ENCODE results near the gene ANKRD50. TPM values are rescaled to one million over a fixed set of nuclear protein-coding genes. Genes with fewer than 3 reads are reported as not detected.

ANKRD50 gene
- total RNA-seq, 1 experiment from 2014 or later: 14.3 TPM

DNA sequence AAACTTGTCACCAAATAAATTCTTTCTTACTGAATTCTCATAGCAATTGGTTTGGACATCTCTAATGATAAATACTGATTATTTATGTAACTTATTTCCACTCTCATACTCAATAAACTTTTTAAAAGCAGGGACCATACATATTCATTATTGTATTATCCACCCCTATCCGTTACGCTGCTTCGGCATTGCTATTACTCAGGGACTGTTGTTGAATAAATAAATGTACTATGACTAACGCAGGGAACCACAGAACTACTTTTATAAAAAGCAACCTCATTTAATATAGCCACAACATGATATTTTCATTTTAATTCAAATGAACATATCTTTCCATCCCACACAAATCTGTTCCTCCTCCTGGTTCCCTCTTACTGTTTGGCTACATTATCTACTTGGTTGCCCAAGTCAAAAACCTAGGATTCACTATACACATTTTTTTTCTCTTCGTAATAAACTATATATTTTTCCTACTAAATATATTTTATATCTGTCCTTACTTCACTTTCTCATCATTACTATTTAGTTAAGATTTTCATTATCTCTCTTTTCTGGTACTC lies 14.9 kb upstream of the ANKRD50 start:
- no TSS peak for BruUV-seq (replicated peaks)
- H3K36me3 ChIP-seq (ENCODE audit: control insufficient read depth, insufficient read depth, low read length): no peaks in the 10 kb centered on the region
- intact Hi-C loops (cut with micrococcal nuclease; ENCODE audit: unreplicated experiment): no loop called here
- no peak for ATAC-seq
- H3K4me3 ChIP-seq (ENCODE audit: low read depth in 2 of 2, low read length in 2 of 2): no peak overlapping the region
- ChIA-PET POLR2A (no interaction called here), CTCF (no interaction called here)
- in situ Hi-C loops (cut with HindIII; ENCODE audit: low pct_unique_long_range_greater_than_20kb, low sequenced_read_pairs): no loop called here
- no peaks in the 10 kb centered on the region for H3K4me1 ChIP-seq (ENCODE audit: control insufficient read depth, insufficient read depth, low read length)
- H3K27me3 ChIP-seq (ENCODE audit: control insufficient read depth, insufficient read depth, low read length): no peaks in the 10 kb centered on the region
- no peak overlapping the region for H3K27ac ChIP-seq (ENCODE audit: low read length)
- TF ChIP-seq SIN3A (IDR thresholded peaks at IDR 0.05; ENCODE audit: borderline replicate concordance, insufficient read depth, low read depth, low read length): no peak
- TF ChIP-seq POLR2AphosphoS5 (IDR thresholded peaks at IDR 0.05; ENCODE audit: low read depth, low read length): no peak
- TF ChIP-seq, protein P1, sequence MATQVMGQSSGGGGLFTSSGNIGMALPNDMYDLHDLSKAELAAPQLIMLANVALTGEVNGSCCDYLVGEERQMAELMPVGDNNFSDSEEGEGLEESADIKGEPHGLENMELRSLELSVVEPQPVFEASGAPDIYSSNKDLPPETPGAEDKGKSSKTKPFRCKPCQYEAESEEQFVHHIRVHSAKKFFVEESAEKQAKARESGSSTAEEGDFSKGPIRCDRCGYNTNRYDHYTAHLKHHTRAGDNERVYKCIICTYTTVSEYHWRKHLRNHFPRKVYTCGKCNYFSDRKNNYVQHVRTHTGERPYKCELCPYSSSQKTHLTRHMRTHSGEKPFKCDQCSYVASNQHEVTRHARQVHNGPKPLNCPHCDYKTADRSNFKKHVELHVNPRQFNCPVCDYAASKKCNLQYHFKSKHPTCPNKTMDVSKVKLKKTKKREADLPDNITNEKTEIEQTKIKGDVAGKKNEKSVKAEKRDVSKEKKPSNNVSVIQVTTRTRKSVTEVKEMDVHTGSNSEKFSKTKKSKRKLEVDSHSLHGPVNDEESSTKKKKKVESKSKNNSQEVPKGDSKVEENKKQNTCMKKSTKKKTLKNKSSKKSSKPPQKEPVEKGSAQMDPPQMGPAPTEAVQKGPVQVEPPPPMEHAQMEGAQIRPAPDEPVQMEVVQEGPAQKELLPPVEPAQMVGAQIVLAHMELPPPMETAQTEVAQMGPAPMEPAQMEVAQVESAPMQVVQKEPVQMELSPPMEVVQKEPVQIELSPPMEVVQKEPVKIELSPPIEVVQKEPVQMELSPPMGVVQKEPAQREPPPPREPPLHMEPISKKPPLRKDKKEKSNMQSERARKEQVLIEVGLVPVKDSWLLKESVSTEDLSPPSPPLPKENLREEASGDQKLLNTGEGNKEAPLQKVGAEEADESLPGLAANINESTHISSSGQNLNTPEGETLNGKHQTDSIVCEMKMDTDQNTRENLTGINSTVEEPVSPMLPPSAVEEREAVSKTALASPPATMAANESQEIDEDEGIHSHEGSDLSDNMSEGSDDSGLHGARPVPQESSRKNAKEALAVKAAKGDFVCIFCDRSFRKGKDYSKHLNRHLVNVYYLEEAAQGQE (IDR thresholded peaks at IDR 0.05; ENCODE audit: insufficient read depth in 1 of 2, low read depth in 2 of 2, low read length in 1 of 2): no peak
- TF ChIP-seq TCF7L2 (IDR thresholded peaks at IDR 0.05; ENCODE audit: low read depth, low read length): no peak
- TF ChIP-seq CTCF (IDR thresholded peaks at IDR 0.05): no peak
- H3K9me3 ChIP-seq (ENCODE audit: control insufficient read depth, insufficient read depth, low read depth, low read length): no peaks in the 10 kb centered on the region
- DNase-seq (ENCODE audit: low read depth, low spot score): no peak

GRCh38 chr4:124726269-124726668 lies 13.7 kb upstream of the ANKRD50 start:
- in situ Hi-C loops (cut with HindIII; ENCODE audit: low pct_unique_long_range_greater_than_20kb, low sequenced_read_pairs): no loop called here
- H3K4me1 ChIP-seq (ENCODE audit: control insufficient read depth, insufficient read depth, low read length): no peaks in the 10 kb centered on the region
- H3K4me3 ChIP-seq (ENCODE audit: low read depth in 2 of 2, low read length in 2 of 2): no peak overlapping the region
- ChIA-PET POLR2A (no interaction called here), CTCF (no interaction called here)
- no peak overlapping the region for H3K27ac ChIP-seq (ENCODE audit: low read length)
- no TSS peak for BruUV-seq (replicated peaks)
- H3K36me3 ChIP-seq (ENCODE audit: control insufficient read depth, insufficient read depth, low read length): no peaks in the 10 kb centered on the region
- ATAC-seq (no peak), DNase-seq (ENCODE audit: low read depth, low spot score) (no peak)
- H3K27me3 ChIP-seq (ENCODE audit: control insufficient read depth, insufficient read depth, low read length): no peaks in the 10 kb centered on the region
- intact Hi-C loops (cut with micrococcal nuclease; ENCODE audit: unreplicated experiment): no loop called here
- TF ChIP-seq TCF7L2 (IDR thresholded peaks at IDR 0.05; ENCODE audit: low read depth, low read length) (no peak), POLR2AphosphoS5 (IDR thresholded peaks at IDR 0.05; ENCODE audit: low read depth, low read length) (no peak), SIN3A (IDR thresholded peaks at IDR 0.05; ENCODE audit: borderline replicate concordance, insufficient read depth, low read depth, low read length) (no peak), CTCF (IDR thresholded peaks at IDR 0.05) (no peak)
- TF ChIP-seq, protein P1 (IDR thresholded peaks at IDR 0.05; ENCODE audit: insufficient read depth in 1 of 2, low read depth in 2 of 2, low read length in 1 of 2): no peak
- H3K9me3 ChIP-seq (ENCODE audit: control insufficient read depth, insufficient read depth, low read depth, low read length): no peaks in the 10 kb centered on the region

Data from Panc1 (cell line).